NK-92 (cell line): Measurements from ENCODE around the gene DIDO1.

Source experiments
- DNase-seq: peaks from one replicate; lab custom pipeline; 2025; ENCODE audit not compliant: unreplicated experiment; lab: John Stamatoyannopoulos, UW

The DIDO1 gene

DNA sequence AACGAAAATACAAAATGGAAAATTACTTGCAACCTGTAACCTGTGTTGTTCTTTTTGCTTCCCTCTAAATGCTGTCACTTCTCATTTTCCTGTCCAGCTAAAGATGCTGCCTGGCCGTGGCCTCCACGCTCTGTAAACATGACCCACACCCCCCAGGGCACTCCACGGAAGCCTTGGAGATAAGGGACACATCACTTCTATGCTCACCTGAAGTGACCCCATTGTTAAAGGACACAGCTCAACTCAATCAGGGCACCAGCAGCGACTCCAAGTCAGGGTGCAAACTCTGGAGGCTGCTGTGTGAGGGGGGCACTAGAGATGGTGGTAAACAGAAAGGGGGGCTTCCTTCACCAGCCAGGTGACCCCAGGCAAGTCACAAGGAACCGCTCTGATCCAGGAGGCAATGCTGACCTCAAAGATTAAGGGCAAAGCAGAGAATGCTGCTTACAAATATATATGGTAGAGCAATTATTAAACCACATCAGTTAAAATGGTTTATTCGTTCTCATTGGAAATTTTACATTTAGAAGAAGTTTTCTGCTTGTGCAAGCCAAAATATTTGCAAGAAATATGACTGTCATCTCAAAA lies 13.2 kb downstream of the DIDO1 start:
- no peak for DNase-seq

GRCh38 chr20:62911701-62912280 lies 14.5 kb downstream of the DIDO1 start:
- no peak for DNase-seq

- DNase-seq = no peak
Measured at GRCh38 chr20:62910777-62911497, 15.4 kb downstream of the DIDO1 start.

DNA sequence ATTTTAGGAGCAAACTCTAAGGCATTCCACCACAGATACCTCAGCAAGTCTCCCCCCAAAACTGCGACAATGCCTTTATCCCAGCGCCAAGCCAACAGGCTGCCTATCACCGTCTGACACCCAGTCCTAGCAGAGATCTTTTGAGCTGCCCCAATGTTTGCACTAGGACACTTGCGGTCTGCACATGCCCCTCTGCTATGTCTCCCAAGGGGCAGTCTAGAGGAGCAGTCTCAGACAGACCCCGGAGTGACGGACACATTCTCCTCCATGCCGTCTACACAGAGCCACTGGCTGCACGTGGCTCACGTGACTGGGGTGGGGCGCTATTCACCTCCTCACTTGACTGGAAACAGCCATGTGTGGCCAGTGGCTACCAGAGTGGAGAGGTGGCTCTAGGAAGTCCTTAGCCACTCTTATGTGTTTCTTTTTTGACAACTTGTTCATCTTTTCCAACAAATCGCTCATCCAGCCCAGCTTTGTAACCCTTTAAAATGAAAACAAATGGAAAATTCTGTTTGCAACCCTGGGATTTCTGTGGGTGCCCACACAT lies 16.0 kb downstream of the DIDO1 start:
- no peak for DNase-seq

GRCh38 chr20:62908971-62909791 lies 17.1 kb downstream of the DIDO1 start:
- DNase-seq = no peak

DNA sequence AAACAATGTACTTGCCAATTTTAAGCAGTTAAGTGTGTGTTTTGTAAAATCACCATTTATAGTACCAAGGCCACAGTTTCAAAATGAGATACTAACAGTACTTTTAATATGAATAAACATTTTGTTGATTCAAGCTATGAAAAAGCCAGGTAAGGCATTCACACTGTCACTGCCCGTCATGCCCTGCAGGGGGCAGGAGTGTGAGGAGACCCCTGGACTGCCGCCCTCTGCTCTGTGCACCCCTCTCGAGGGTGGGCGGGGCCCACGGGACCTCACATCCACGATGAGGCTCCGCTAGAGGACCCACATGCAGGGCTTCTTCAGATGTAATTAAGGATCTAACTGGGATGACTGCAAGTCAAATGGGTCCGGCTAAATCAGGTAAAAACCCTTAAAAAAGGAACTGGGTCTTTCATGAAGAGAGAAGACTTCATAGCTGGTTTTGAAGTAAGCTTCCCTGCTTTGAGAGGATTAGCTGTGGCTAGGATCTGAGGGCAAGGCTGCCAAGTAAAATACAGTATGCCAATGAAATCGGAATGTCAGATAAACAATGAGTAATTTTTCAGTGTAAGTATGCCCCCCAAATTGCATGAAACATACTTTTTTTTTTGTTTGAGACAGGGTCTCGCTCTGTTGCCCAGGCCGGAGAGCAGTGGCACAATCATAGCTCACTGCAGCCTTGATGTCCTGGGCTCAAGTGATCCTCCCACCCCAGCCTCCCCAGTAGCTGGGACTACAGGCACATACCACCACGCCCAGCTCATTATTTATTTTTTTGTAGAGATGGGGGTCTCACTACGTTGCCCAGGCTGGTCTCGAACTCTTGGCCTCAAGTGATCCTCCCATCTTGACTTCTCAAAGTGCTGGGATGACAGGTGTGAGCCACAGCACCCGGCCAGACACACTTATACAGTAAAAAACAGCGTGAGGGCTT lies 18.7 kb downstream of the DIDO1 start:
- DNase-seq = no peak

DNA sequence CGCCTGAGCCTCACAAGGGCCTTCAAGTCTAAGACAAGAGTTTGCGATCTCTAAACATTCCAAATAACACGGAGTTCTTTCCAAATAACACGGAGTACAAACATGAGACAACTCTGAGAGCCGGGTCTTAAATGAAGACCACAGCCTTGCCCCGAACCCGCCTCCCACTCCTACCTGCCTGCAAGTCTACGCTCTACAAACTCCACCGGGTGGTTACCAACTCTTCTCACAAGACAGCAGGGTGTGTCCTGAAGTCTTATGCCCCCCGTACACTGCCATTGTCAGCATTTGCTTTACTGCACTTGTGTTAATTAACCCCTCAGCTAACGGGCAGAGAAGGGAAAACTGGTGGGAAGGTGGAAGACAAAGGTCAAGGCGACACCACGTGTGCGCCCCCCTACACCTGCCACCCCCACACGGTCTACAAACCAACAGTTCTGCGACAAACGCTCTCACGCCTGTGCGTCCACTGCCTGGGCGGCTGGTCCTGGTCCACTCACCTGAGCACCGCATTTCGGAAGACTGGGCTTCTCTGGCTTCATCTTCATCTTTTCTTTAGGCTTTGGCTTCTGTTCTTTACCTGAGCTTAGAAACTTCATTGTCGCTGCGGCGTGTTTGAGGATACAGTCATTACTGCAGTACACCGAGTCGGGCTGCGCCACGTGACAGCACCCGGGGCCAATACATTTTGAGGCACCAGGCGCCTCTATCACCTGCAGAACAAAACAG lies 19.5 kb downstream of the DIDO1 start:
- no peak for DNase-seq

DNA sequence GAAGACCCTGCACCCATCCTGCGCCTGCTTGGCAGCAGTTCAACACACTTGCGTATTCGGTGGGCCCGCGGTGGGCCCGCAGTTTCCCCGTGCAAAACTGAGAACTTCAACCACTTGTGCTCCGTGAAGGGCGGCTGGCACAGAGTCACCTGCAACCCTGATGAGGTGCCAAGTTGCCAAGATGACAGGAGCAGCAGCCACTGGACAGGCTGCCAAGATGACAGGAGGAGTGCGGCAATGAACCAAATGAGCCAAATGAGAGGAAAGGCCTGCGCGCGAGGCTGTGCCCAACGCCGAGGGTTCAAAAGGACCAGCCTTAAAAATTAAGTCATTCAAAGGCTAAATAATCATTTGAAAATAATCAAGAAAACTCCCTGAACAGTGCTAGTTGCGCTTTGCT lies 20.1 kb downstream of the DIDO1 start:
- DNase-seq = no peak

GRCh38 chr20:62905536-62906117 lies 20.7 kb downstream of the DIDO1 start:
- DNase-seq = no peak

GRCh38 chr20:62902926-62903615 lies 23.2 kb downstream of the DIDO1 start:
- DNase-seq = no peak

- DNase-seq = no peak
Measured at GRCh38 chr20:62901891-62902290, 24.4 kb downstream of the DIDO1 start.

- DNase-seq = no peak
Measured at GRCh38 chr20:62900692-62901584, 25.4 kb downstream of the DIDO1 start.

DNA sequence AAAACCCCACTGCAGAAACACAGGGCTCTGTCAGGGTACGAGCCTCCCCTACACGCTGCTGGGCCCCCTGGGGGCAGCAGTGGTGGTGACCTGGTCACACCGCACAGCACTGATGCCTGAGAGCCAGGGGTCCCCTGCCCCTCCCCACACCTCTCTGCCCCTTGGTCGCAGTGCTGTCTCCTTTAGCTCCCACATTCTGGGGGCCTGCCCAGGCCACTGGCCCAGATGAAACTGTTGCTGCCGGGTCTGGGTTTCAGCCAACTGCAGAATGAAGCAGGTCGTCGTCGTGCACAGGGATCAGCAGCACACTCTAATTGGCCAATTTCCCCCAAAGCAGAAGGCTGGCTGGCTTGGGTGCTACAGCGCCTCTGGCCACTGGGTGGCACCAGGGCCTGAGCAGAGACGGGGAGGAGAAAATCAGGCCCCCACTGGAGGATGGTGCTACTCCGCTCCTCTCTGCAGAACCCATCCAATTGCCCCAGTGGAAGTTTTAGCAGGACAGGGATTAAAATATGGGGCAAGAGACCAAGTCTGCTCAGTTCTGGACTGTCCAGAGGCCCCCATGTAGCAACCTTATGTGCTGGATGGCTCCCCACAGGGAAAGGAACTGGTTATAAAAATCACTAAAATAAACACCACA lies 26.1 kb downstream of the DIDO1 start:
- DNase-seq = no peak

DNA sequence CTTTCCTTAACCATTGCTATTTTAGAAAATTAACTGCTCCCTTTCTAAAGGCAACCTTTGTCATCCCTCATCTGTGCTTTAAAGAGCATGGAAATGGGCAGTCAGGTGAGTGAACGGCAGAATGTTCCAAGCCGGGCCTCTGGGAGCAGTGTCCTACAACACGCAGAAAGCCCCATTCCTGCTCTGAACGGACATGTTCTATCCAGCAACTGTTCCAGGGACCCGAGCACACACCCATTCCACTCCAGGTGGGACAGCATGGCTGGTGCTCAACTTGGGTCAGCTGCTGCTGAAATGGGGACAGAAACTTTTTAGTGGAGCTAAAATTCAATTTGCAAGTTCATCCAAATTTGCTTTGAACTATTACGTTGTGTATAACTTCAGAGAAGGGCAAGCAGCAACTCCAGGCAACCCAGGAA lies 26.7 kb downstream of the DIDO1 start:
- no peak for DNase-seq

DNA sequence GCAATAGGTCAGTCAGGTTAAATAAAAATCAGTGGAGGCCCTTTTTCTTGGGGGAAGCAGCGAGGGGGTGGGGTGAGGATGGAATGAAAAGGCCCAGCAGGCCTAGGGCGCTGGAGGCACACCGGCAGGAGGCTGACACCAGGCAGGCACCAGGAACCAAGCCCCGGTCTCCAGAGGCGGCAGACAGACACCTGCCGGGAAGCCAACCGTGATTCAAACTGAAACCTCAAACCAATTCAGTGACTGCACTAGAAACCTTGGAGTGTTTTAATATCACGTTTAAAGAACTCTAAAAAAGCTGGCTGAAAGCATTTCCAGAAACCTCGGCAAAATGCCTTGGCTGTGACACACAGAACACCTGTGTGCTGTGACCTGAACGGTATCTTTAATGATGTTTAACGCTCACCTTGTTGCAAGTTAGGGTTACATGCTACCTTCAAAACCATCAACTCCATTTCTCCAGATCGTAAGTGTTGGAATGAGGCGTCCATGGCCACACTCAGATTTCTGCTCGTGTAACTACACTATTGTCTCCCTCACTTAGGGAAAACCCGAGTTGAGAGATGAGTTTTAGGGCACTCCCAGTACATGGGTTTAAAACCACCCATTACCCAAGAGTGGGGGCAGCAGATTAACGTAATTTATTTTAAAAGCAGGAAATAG lies 27.2 kb downstream of the DIDO1 start:
- DNase-seq = no peak

- DNase-seq = no peak
Measured at GRCh38 chr20:62898093-62898964, 28.0 kb downstream of the DIDO1 start.
